Gastrocnemius medialis (tissue), 4 donors: Measurements from ENCODE around the gene OLFML2A. TPM values are rescaled to one million over a fixed set of nuclear protein-coding genes. Genes with fewer than 3 reads are reported as not detected.

Source experiments
- ATAC-seq, 2 donors: fragments of 150-250 bp; one replicate each; pipeline ENCODE4 v1.9.1; 2016
- DNase-seq, 2 donors: peaks; one replicate each; pipeline ENCODE4 v3.0.0-alpha.2; 2019
- H3K27ac ChIP-seq, 4 donors: fragments of 200-600 bp; sonication (generic); 1 replicate in 1 of 4; 2 replicates in 3 of 4; pipeline ENCODE4 v1.5.1; 2016 to 2018; ENCODE audit warnings: mild to moderate bottlenecking in 2 of 4, moderate library complexity in 1 of 4
- H3K27me3 ChIP-seq, 3 donors: fragments of 200-600 bp; sonication (generic) in 2 of 3; 1 replicate in 1 of 3; 2 replicates in 2 of 3; pipeline versions ENCODE4 v1.5.1 to v1.6.0; 2016 to 2019; ENCODE audit warnings: mild to moderate bottlenecking in 1 of 3, moderate library complexity in 1 of 3
- H3K36me3 ChIP-seq, 2 donors: fragments of 200-600 bp; sonication (generic) in 1 of 2; one replicate each; pipeline ENCODE4 v1.5.1; 2017 to 2018
- H3K4me1 ChIP-seq, 2 donors: fragments of 200-600 bp; sonication (generic) in 1 of 2; one replicate each; pipeline ENCODE4 v1.5.1; 2016 to 2017; ENCODE audit warnings: mild to moderate bottlenecking in 2 of 2
- H3K4me3 ChIP-seq, 4 donors: fragments of 200-600 bp; sonication (generic) in 3 of 4; 1 replicate in 1 of 4; 2 replicates in 3 of 4; pipeline ENCODE4 v1.5.1; 2016 to 2019; ENCODE audit warnings: mild to moderate bottlenecking in 2 of 4
- H3K9me3 ChIP-seq, 3 donors: fragments of 200-600 bp; sonication (generic) in 2 of 3; 1 replicate in 1 of 3; 2 replicates in 2 of 3; pipeline ENCODE4 v1.5.1; 2016 to 2019
- CTCF ChIP-seq, 5 experiments: fragments of 450-650 bp in 3 of 5; fragments of 200-600 bp in 2 of 5; sonication (generic) in 2 of 5; IDR thresholded peaks in 4 of 5; conservative IDR thresholded peaks in 1 of 5; 1 replicate in 4 of 5; 2 replicates in 1 of 5; pipeline ENCODE4 v1.5.1; 2016 to 2019; ENCODE audit warnings: antibody characterized with exemption in 5 of 5, mild to moderate bottlenecking in 3 of 5, moderate library complexity in 3 of 5
- POLR2A ChIP-seq, 2 donors: fragments of 450-650 bp; IDR thresholded peaks; one replicate each; pipeline ENCODE4 v1.6.1; 2017; ENCODE audit warnings: antibody characterized with exemption in 2 of 2, mild to moderate bottlenecking in 2 of 2, moderate library complexity in 2 of 2
- in situ Hi-C, 4 donors: fragments of 200-750 bp; cut with MboI; loops; one replicate each; pipeline versions ENCODE4 v1.15.0 to v1.8.0; 2017; ENCODE audit warnings: low sequenced_read_pairs in 4 of 4
- intact Hi-C: fragments of 100-400 bp; cut with DNase I; formaldehyde crosslinking; loops from one replicate; pipeline ENCODE4 v1.15.1; 2023; ENCODE audit warnings: low total_unique reads
- total RNA-seq, 4 donors: library from RNA; depleted of rRNA; stranded (reverse); fragments of >200 nt; gene quantifications; one replicate each; pipeline versions ENCODE4 v1.1.0 to v1.2.3, GENCODE V29; 2016

Gene OLFML2A
- total RNA-seq, 4 donors from 2014 or later, result 6.9 to 48.0 (median 32.8) TPM

GRCh38 chr9:124758691-124759090 lies 18.2 kb upstream of the OLFML2A start:
- no peak for ATAC-seq
- in situ Hi-C loops, result loop anchor here in 2 of 4 donors (25.0 kb wide), 3 partner anchors 379 to 629 kb away; partner anchors contain the start of gene SCAI (in 2 of the 2)
- no peak for DNase-seq
- Histone ChIP-seq H3K36me3 (no peaks in the 10 kb centered on the region), H3K27ac (no peak overlapping the region), H3K4me3 (no peak overlapping the region), H3K9me3 (no peaks in the 10 kb centered on the region), H3K4me1 (no peaks in the 10 kb centered on the region), H3K27me3 (peaks cover 0 to 4% (median 3%) of the 10 kb centered on the region in 3 donors)
- intact Hi-C loops, result no loop called here
- no peak for TF ChIP-seq CTCF (IDR thresholded peaks at IDR 0.05 in 4 of 5, conservative IDR thresholded peaks at IDR 0.05 in 1 of 5)
- no peak for TF ChIP-seq POLR2A (IDR thresholded peaks at IDR 0.05)

- in situ Hi-C loops, result loop anchor here in 2 of 4 donors (25.0 kb wide), 3 partner anchors 378 to 628 kb away; partner anchors contain the start of gene SCAI (in 2 of the 2)
- peaks cover 0 to 4% (median 3%) of the 10 kb centered on the region in 3 donors for H3K27me3 ChIP-seq
These were observed 17.6 kb upstream of the OLFML2A start for GRCh38 chr9:124759327-124759726.

GRCh38 chr9:124760719-124761118 lies 16.2 kb upstream of the OLFML2A start:
- ATAC-seq (no peak), DNase-seq (no peak)
- no peak overlapping the region for H3K27ac ChIP-seq
- TF ChIP-seq POLR2A (IDR thresholded peaks at IDR 0.05), result no peak
- TF ChIP-seq CTCF (IDR thresholded peaks at IDR 0.05 in 4 of 5, conservative IDR thresholded peaks at IDR 0.05 in 1 of 5), result no peak
- intact Hi-C loops (no loop called here), in situ Hi-C loops (loop anchor here in 2 of 4 donors (25.0 kb wide), 3 partner anchors 377 to 627 kb away; partner anchors contain the start of gene SCAI (in 2 of the 2))
- H3K36me3 ChIP-seq, result no peaks in the 10 kb centered on the region
- H3K4me1 ChIP-seq, result no peaks in the 10 kb centered on the region
- no peak overlapping the region for H3K4me3 ChIP-seq
- no peaks in the 10 kb centered on the region for H3K9me3 ChIP-seq
- H3K27me3 ChIP-seq, result peaks cover 0 to 8% (median 4%) of the 10 kb centered on the region in 3 donors

More at GRCh38 chr9:124759327-124759726, 17.6 kb upstream of the OLFML2A start:
- H3K27ac ChIP-seq, result no peak overlapping the region
- no peaks in the 10 kb centered on the region for H3K9me3 ChIP-seq
- no peak for TF ChIP-seq POLR2A (IDR thresholded peaks at IDR 0.05)
- no peak for TF ChIP-seq CTCF (IDR thresholded peaks at IDR 0.05 in 4 of 5, conservative IDR thresholded peaks at IDR 0.05 in 1 of 5)
- intact Hi-C loops, result no loop called here
- no peak for ATAC-seq
- no peaks in the 10 kb centered on the region for H3K36me3 ChIP-seq
- H3K4me1 ChIP-seq, result no peaks in the 10 kb centered on the region
- H3K4me3 ChIP-seq, result no peak overlapping the region
- DNase-seq, result no peak

- intact Hi-C loops, result no loop called here
- DNase-seq, result no peak
- Histone ChIP-seq H3K9me3 (no peaks in the 10 kb centered on the region), H3K4me1 (no peaks in the 10 kb centered on the region), H3K27me3 (peaks cover 0 to 5% (median 4%) of the 10 kb centered on the region in 3 donors), H3K36me3 (no peaks in the 10 kb centered on the region), H3K27ac (no peak overlapping the region), H3K4me3 (no peak overlapping the region)
- TF ChIP-seq POLR2A (IDR thresholded peaks at IDR 0.05), result no peak
- no peak for TF ChIP-seq CTCF (IDR thresholded peaks at IDR 0.05 in 4 of 5, conservative IDR thresholded peaks at IDR 0.05 in 1 of 5)
- in situ Hi-C loops, result loop anchor here in 2 of 4 donors (25.0 kb wide), 3 partner anchors 376 to 626 kb away; partner anchors contain the start of gene SCAI (in 2 of the 2)
- no peak for ATAC-seq
These were observed 15.7 kb upstream of the OLFML2A start for GRCh38 chr9:124761196-124761595.
